Naive B cell (primary cell): ENCODE measurements around the gene CEP76. TPM values are rescaled to one million over a fixed set of nuclear protein-coding genes. Genes with fewer than 3 reads are reported as not detected.

Experiments
- ATAC-seq, 2 donors: fragments of 150-1000 bp; cut with Tn5 transposase; 2 replicates each; pipeline ENCODE4 v1.10.0; 2021; ENCODE audit warnings: low read depth in 2 of 2, mild to moderate bottlenecking in 2 of 2, moderate library complexity in 2 of 2
- DNase-seq: peaks from one replicate; pipeline ENCODE4 v3.0.0; 2022
- H3K27ac Mint-ChIP-seq, 6 donors: one replicate each; pipeline ENCODE4 v1.8.0; 2020 to 2022; ENCODE audit warnings: mild to moderate bottlenecking in 6 of 6, mixed read lengths in 6 of 6, moderate library complexity in 5 of 6, inconsistent platforms in 2 of 6
- H3K27me3 Mint-ChIP-seq, 3 donors: one replicate each; pipeline ENCODE4 v1.8.0; 2021 to 2022; ENCODE audit warnings: mixed read lengths in 3 of 3, mild to moderate bottlenecking in 1 of 3
- H3K36me3 Mint-ChIP-seq, 2 donors: one replicate each; pipeline ENCODE4 v1.8.0; 2020 to 2022; ENCODE audit warnings: mixed read lengths in 2 of 2, inconsistent platforms in 1 of 2, mild to moderate bottlenecking in 1 of 2
- H3K4me1 Mint-ChIP-seq, 3 donors: one replicate each; pipeline ENCODE4 v1.8.0; 2020 to 2022; ENCODE audit warnings: mixed read lengths in 3 of 3, inconsistent platforms in 1 of 3, mild to moderate bottlenecking in 1 of 3, moderate library complexity in 1 of 3
- H3K4me3 Mint-ChIP-seq, 8 donors: one replicate each; pipeline ENCODE4 v1.8.0; 2020 to 2022; ENCODE audit warnings: mild to moderate bottlenecking in 8 of 8, mixed read lengths in 8 of 8, moderate library complexity in 8 of 8, inconsistent platforms in 2 of 8
- H3K9me3 Mint-ChIP-seq, 7 donors: one replicate each; pipeline ENCODE4 v1.8.0; 2020 to 2022; ENCODE audit warnings: mixed read lengths in 7 of 7, mild to moderate bottlenecking in 5 of 7, inconsistent platforms in 2 of 7, moderate library complexity in 1 of 7
- polyA plus RNA-seq, 6 donors: library from polyadenylated mRNA; unstranded; fragments of 300-500 nt; fragmentation: Illumina TruSeq; gene quantifications; one replicate each; pipeline ENCODE4 v1.2.3, GENCODE V29; 2021; ENCODE audit warnings: low read depth in 6 of 6

CEP76 gene
- polyA plus RNA-seq, 6 donors from 2014 or later: 5.8 to 7.5 (median 6.8) TPM

- H3K36me3 Mint-ChIP-seq: peaks cover 0 to 4% of the 10 kb centered on the region in 2 donors
- DNase-seq (no peak), ATAC-seq (no peak)
- no peak overlapping the region for H3K4me3 Mint-ChIP-seq
- H3K4me1 Mint-ChIP-seq: no peaks in the 10 kb centered on the region
- peaks cover 4 to 16% (median 8%) of the 10 kb centered on the region in 3 donors for H3K27me3 Mint-ChIP-seq
- H3K9me3 Mint-ChIP-seq: peaks cover 0 to 11% (median 5%) of the 10 kb centered on the region in 7 donors
- H3K27ac Mint-ChIP-seq: no peak overlapping the region
These were observed 77.3 kb downstream of the CEP76 start for GRCh38 chr18:12625241-12625640.

Other genes with a start within 250 kb of the CEP76 start
- not detected for gene SPIRE1, start 44.6 kb downstream of the CEP76 start, polyA plus RNA-seq
- gene PSMG2, start 319 bp upstream of the CEP76 start, polyA plus RNA-seq: 100 to 1,000 TPM in 3 of 6 donors, 10 to 100 TPM in 3; 62.4 to 124 (median 102) TPM
- gene PTPN2, start 181.5 kb upstream of the CEP76 start, polyA plus RNA-seq: 100 to 1,000 TPM in 2 of 6 donors, 10 to 100 TPM in 4; 84.6 to 112 (median 99.1) TPM
- gene SEH1L, start 245.3 kb upstream of the CEP76 start, polyA plus RNA-seq: 10 to 100 TPM; 24.6 to 50.5 (median 39.6) TPM